Erythroblast (primary cell): ENCODE data around the gene METTL5.

Source experiments
- DNase-seq, 2 experiments: peaks; one replicate each; lab custom pipeline; 2025; lab: John Stamatoyannopoulos, UW
- GATA1 ChIP-seq: IDR thresholded peaks from 2 replicates; pipeline ENCODE4 v1.6.1; 2011; ENCODE audit warnings: low read depth, mild to moderate bottlenecking, control low read depth, low read length, moderate library complexity
- POLR2A ChIP-seq: IDR thresholded peaks from 2 replicates; pipeline ENCODE4 v1.6.1; 2011; ENCODE audit warnings: mild to moderate bottlenecking, low read length

METTL5 gene

DNA sequence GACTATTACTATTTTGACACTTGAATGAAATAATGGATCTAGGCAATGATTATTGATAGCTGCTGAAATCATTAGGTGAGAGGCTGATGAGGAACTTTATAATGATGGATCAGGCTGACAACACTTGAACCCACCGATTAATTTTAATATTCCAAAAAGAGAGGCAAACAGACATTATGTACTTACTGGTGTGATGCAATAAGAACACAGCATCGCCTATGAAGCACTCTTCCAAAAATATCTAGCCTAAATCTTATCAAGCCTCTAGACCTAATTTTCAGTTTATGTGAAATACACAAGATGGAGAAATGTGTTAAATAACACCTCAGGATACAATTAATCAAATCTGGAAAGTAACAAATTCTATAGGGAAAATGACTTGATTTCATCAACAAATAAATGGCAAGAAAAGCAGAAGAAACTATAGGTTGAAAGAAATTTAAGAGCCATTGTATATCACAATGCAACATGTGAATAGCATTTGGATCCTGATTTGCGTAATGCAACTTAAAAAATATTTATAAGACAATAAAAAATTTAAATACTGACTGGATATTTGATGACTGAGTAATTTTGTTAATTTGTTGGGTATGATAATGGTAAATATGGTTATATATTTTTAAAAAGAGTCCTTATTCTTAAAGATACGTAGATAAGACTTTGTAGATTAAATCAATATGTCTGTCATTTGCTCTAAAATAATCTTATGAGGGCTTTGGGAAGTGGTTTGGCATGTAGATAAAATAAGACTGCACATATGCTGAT, 43.3 kb downstream of the METTL5 start:
- no peak for DNase-seq
- no peak for TF ChIP-seq POLR2A
- TF ChIP-seq GATA1, result no peak

DNA sequence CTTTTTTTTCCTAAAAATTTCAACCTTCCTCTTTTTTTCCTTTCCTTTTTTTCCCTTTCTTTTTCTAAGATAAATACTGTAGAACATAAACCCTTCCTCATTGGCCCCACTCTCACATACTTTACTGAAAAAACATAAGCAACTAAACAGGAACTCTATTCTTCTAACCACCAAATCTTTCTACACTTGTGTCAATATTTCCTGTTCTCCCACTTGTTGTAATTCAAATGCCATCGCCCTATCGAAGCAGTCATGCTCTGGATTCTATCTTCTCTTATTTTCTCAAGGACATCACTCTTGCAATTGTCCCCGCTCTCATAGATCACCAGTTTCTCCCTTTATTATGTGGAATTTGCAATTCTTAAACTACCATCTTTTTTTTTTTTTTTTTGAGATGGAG, 46.3 kb downstream of the METTL5 start:
- no peak for DNase-seq
- TF ChIP-seq GATA1, result no peak
- TF ChIP-seq POLR2A, result no peak

DNA sequence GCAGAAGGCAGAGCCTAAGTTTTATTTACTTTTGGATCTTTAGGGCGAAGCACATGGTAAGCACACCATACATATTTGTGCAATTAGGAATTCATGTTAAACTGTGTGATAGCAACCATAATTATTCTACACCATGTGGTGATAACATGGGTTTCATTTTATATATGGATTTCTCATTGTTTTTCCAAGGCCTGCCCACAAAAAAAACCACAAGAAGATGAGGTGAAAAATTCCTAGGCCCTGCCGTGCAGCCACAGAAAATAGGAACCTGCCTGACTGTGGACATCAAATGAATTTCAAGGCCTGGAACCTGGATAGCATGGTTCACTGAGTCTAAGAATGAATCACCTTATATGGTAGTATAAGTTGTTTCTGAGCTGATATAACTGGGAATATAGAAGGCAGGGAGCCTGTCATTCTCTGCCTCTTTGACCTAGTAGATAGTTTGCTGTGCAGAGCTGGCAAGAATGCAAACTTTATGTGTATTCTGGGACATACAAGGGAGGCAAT, 48.4 kb downstream of the METTL5 start:
- TF ChIP-seq POLR2A, result no peak
- TF ChIP-seq GATA1, result no peak
- DNase-seq, result no peak

DNA sequence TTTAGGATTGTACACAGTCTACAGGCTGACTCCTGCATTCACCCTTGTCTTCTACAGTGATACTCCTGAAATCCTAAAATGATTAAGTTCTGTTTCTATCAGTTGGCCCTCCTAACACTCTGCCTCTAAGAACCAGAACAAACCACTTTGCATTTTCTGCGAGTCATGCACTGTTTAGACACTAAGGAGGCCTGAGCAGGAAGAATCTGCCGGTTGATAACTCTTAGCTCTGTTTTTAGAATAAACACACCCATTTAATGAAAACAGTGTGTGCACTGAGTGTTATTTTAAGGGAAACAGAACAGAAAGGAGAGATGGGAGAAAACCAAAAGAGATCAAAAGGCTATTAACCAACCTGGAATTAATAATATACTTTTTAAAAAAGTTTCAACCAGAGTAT, 48.9 kb downstream of the METTL5 start:
- TF ChIP-seq POLR2A (no peak), GATA1 (no peak)
- peak; percentile 13 to 17 for DNase-seq

DNA sequence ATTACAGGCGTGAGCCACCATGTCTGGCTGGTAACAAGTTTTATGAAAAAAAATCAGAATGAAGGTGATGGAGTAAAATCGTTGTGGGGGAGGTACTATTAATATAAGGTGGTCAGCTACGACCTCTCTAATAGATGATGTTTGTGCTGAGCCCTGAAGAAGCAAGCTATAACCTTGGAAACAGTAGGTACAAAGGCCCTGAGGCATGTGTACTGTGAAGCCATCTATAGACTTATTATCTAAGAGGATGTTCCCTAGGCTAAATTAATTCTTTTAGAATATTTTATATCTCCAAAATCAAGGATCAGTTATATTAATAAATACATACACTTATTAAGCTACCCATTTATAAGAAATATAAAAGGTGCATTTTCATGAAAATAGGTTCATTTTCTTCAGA, 49.4 kb downstream of the METTL5 start:
- DNase-seq, result no peak
- TF ChIP-seq GATA1, result no peak
- no peak for TF ChIP-seq POLR2A

DNA sequence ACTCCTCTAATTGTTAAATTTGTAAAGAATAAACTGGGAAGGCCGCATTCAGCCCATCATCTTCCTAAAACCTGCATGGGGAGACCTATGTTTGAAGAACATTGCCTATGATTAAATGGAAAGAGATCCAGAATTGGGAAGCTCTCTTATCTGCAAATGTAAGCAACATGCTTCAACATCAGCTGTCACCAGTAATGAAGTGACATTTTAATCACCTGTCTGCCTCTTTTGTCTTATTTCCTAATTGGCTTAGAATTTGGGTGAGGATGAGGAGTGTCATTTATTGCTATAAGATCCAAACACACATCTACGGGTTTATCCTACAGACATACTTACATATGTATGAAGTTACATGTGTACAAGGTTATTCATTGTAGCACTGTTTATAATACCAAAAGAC, 52.1 kb downstream of the METTL5 start:
- TF ChIP-seq GATA1, result no peak
- no peak for TF ChIP-seq POLR2A
- no peak for DNase-seq

DNA sequence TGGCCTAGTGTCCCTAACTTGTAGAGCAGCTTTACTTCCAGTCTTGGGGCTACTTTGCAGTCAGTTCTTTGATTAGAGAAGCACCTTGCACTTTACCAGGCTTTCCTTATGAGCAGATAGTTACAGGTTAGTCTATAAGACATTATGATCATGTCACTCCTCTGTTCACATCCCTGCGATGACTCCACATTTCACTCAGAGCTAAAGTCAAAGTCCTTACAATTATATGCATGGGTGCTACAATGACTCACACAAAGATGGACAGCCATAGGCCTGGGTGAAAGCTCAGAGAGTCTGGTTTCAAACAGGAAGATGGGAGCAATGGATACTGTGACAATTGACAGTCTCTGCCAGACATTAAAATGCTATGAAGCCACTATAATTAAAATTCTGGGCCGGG, 53.1 kb downstream of the METTL5 start:
- TF ChIP-seq POLR2A (no peak), GATA1 (no peak)

DNA sequence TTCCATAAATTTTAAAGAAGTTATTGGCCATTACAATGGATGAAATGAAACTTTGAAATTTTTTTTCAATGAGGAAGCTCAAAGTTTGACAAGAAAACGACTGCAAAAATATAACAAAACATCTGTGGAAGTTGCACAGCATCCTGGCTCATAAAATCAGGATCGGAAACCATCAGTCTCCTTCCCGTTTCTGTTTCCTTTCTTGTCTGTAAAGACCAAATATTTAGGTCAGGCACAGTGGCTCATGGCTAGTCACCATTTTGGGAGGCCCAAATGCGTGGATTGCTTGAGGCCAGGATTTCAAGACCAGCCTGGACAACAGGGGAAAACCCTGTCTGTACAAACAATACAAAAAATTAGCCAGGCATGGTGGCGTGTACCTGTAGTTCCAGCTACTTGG, 53.7 kb downstream of the METTL5 start:
- DNase-seq, result no peak

More for the DNA sequence above, 53.1 kb downstream of the METTL5 start:
- DNase-seq, result no peak

DNA sequence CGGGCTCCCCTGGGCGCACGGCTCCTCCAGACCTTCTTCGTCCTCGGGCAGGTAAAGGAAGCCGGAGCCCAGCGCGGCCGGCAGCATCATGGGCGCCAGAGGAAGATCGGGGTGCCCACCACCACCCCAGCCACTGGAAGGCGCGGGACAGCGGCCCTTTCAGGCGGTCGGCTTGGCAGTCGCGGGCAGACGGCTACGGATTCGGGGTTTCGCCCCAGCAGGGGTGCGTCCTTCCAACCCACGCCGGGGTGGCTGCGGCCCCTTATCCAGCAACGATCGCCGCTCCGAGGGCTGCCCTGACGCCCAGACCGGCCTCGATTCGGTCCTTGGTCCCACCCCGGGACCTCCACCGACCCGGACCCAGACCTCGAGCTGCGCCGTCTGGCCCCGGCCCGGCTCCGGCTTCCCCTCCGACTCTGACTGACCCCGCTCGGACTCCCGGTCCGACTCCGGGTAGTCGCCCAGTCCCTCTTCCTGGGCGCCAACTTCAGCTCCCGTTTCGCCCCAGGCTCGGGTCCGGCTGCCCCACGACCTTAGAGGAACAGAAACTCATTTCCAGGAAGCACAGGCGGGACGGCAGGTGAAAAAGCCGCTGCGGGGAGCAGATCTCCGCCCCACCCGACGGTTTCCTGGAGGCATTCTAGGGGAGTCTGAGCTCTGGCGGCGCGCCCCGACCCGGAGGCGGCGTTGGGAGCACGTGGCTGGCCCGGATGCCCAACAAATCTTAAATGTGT, 56.3 kb downstream of the METTL5 start:
- peak; percentile 29 to 32 for DNase-seq
- TF ChIP-seq POLR2A (no peak), GATA1 (no peak)

More for the DNA sequence above, 53.7 kb downstream of the METTL5 start:
- TF ChIP-seq GATA1, result no peak
- TF ChIP-seq POLR2A, result no peak

DNA sequence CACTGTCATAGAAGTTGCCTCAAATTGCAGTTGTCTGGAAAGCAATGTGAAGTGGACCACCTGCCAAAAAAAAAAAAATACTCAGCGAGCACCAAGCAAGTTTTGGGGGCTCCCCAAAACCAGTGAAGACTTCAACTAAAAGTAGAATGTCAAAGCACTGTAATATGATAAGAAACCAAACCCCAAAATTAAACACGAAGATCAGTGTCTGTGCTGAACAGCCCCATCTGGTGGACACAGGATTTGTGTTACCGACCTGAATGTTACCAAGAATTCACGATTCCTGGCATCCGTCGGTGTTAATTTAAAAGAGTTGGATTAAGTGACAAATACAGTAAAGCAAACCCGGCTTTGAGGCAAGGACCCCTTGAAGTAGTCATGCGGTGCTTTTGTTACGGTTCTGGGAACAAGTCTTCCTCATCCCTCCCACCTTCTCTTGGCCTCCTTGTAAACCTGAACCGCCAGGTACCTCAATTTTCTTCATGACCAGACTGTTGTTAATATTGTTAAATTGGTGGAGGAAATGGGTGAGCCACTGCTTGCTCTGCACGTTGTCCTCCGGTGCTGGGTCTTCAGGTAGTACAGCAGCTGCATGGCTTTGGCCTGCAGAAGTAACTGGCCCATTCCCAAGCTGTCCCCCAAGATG, 57.3 kb downstream of the METTL5 start:
- no peak for TF ChIP-seq GATA1
- no peak for TF ChIP-seq POLR2A
- DNase-seq, result peak; percentile 75 to 84

DNA sequence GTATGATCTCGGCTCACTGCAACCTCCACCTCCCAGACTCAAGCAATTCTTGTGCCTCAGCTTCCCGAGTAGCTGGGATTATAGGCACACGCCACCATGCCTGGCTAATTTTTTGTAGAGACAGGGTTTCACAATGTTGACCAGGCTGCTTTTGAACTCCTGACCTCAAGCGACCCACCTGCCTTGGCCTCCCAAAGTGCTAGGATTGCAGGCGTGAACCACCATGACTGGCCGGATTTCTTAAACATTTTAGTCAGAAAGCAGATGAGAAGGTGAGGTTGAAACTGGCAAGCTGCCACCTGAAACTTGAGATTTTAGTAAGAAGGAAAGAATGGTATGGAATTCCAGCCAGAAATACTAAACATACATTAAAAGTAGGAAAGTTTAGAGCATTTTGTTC, 59.2 kb downstream of the METTL5 start:
- no peak for DNase-seq
- no peak for TF ChIP-seq POLR2A
- no peak for TF ChIP-seq GATA1

DNA sequence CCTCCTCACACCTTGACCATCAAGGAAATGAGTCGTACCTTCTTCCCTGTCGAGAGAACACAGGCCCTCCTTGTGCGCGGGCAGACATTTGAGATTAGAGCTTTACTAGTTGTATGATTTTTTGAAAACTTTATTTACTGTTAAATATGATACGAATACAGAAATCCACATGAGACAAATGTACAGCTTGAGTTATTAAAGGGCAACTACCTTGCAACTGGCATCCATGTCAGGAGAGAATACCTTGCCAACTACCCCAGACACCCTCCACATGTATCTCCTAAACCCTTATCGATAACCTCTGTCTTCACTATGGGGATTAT, 62.8 kb downstream of the METTL5 start:
- no peak for DNase-seq
- TF ChIP-seq GATA1, result no peak
- TF ChIP-seq POLR2A, result no peak
